IMR-90 (cell line): Measurements from ENCODE around the gene EGFR.

ENCODE experiments used
- BHLHE40 ChIP-seq: fragments of 150-350 bp; IDR thresholded peaks from 2 replicates; pipeline ENCODE4 v1.6.1; 2016; ENCODE audit warnings: mild to moderate bottlenecking, low read depth, low read length
- CEBPB ChIP-seq: IDR thresholded peaks from 2 replicates; pipeline ENCODE4 v1.6.1; 2012; ENCODE audit warnings: low read depth, low read length, improper control_type of control experiment
- FOS ChIP-seq: fragments of 150-350 bp; IDR thresholded peaks from 2 replicates; pipeline ENCODE4 v1.6.1; 2016; ENCODE audit warnings: low read depth, low read length
- MAFK ChIP-seq: IDR thresholded peaks from 2 replicates; pipeline ENCODE4 v1.6.1; 2012; ENCODE audit warnings: low read depth, low read length, improper control_type of control experiment
- MXI1 ChIP-seq: IDR thresholded peaks from 2 replicates; pipeline ENCODE4 v1.6.1; 2012; ENCODE audit warnings: low read depth, mild to moderate bottlenecking, low read length, moderate library complexity, borderline replicate concordance
- NFE2L2 ChIP-seq: fragments of 150-350 bp; IDR thresholded peaks from 2 replicates; pipeline ENCODE4 v1.6.1; 2016; ENCODE audit warnings: low read depth, mild to moderate bottlenecking, low read length
- POLR2A ChIP-seq: IDR thresholded peaks from 2 replicates; pipeline ENCODE4 v1.6.1; 2012; ENCODE audit warnings: mild to moderate bottlenecking, low read depth, low read length
- RAD21 ChIP-seq: IDR thresholded peaks from 2 replicates; pipeline ENCODE4 v1.6.1; 2012; ENCODE audit warnings: low read length, improper control_type of control experiment
- RCOR1 ChIP-seq: IDR thresholded peaks from 2 replicates; pipeline ENCODE4 v1.6.1; 2012; ENCODE audit warnings: mild to moderate bottlenecking, low read length, improper control_type of control experiment; ENCODE audit not compliant: insufficient replicate concordance
- RFX5 ChIP-seq: IDR thresholded peaks from 2 replicates; pipeline ENCODE4 v1.8.0; 2012; ENCODE audit warnings: low read depth, mild to moderate bottlenecking, low read length, moderate library complexity
- SMC3 ChIP-seq: fragments of 150-350 bp; IDR thresholded peaks from 2 replicates; pipeline ENCODE4 v1.6.1; 2016; ENCODE audit warnings: low read depth, mild to moderate bottlenecking, antibody characterized with exemption, low read length, moderate library complexity
- TF ChIP-seq, protein P1 (sequence below): fragments of 150-350 bp; IDR thresholded peaks from 2 replicates; pipeline ENCODE4 v1.6.1; 2017; ENCODE audit warnings: mild to moderate bottlenecking, antibody characterized with exemption, low read length, low read depth
- TF ChIP-seq, protein P2 (sequence below): conservative IDR thresholded peaks from 2 replicates; pipeline ENCODE4 v1.5.1; 2012; ENCODE audit warnings: mild to moderate bottlenecking, low read depth, low read length, improper control_type of control experiment
- TF ChIP-seq, protein P3 (sequence below): fragments of 150-350 bp; IDR thresholded peaks from 2 replicates; pipeline ENCODE4 v1.6.1; 2016; ENCODE audit warnings: low read depth, mild to moderate bottlenecking, low read length, moderate library complexity, borderline replicate concordance

DNA sequence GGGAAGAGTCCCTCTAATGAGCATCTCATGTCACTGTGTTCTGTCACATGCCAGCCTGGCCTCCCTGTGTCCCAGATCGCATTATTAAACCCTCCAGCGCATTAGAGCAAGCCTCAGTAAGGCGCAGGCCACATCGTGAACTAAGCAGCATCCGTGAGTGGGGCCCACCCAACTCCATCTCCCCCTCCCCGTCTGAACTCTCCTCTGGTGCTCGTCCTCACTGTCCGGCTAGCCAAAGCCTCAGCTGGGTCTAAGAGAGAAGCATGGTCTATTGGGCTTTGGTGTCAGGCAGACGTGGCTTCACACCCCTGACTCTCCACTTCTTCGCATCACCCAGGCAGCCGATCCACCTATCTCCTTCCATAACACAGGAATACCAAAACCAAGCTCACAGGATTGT lies 181.6 kb downstream of the EGFR start:
- TF ChIP-seq, protein P1, sequence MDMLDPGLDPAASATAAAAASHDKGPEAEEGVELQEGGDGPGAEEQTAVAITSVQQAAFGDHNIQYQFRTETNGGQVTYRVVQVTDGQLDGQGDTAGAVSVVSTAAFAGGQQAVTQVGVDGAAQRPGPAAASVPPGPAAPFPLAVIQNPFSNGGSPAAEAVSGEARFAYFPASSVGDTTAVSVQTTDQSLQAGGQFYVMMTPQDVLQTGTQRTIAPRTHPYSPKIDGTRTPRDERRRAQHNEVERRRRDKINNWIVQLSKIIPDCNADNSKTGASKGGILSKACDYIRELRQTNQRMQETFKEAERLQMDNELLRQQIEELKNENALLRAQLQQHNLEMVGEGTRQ = no peak
- TF ChIP-seq, protein P2, sequence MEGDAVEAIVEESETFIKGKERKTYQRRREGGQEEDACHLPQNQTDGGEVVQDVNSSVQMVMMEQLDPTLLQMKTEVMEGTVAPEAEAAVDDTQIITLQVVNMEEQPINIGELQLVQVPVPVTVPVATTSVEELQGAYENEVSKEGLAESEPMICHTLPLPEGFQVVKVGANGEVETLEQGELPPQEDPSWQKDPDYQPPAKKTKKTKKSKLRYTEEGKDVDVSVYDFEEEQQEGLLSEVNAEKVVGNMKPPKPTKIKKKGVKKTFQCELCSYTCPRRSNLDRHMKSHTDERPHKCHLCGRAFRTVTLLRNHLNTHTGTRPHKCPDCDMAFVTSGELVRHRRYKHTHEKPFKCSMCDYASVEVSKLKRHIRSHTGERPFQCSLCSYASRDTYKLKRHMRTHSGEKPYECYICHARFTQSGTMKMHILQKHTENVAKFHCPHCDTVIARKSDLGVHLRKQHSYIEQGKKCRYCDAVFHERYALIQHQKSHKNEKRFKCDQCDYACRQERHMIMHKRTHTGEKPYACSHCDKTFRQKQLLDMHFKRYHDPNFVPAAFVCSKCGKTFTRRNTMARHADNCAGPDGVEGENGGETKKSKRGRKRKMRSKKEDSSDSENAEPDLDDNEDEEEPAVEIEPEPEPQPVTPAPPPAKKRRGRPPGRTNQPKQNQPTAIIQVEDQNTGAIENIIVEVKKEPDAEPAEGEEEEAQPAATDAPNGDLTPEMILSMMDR = no peak
- TF ChIP-seq RAD21 (no peak), POLR2A (no peak), RFX5 (no peak), MXI1 (no peak), RCOR1 (no peak), CEBPB (no peak), SMC3 (no peak), MAFK (no peak), NFE2L2 (no peak), FOS (no peak), BHLHE40 (no peak)
- TF ChIP-seq, protein P3, sequence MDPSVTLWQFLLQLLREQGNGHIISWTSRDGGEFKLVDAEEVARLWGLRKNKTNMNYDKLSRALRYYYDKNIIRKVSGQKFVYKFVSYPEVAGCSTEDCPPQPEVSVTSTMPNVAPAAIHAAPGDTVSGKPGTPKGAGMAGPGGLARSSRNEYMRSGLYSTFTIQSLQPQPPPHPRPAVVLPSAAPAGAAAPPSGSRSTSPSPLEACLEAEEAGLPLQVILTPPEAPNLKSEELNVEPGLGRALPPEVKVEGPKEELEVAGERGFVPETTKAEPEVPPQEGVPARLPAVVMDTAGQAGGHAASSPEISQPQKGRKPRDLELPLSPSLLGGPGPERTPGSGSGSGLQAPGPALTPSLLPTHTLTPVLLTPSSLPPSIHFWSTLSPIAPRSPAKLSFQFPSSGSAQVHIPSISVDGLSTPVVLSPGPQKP = no peak
